GM12874 (cell line): Measurements from ENCODE around the gene TMEM121B.

Experiments used
- CTCF ChIP-seq: IDR thresholded peaks from 2 replicates; pipeline ENCODE4 v1.5.1; 2011; ENCODE audit warnings: low read depth, mild to moderate bottlenecking, control low read depth, low read length, moderate library complexity; ENCODE audit not compliant: insufficient read depth

The TMEM121B gene

GRCh38 chr22:17114898-17115235, 6.3 kb downstream of the TMEM121B start:
- no peak for TF ChIP-seq CTCF

- no peak for TF ChIP-seq CTCF
Measured at GRCh38 chr22:17114173-17114897, 6.8 kb downstream of the TMEM121B start.

- no peak for TF ChIP-seq CTCF
Measured at GRCh38 chr22:17113600-17113999, 7.6 kb downstream of the TMEM121B start.

GRCh38 chr22:17112491-17113042, 8.6 kb downstream of the TMEM121B start:
- no peak for TF ChIP-seq CTCF

- no peak for TF ChIP-seq CTCF
Measured at GRCh38 chr22:17110791-17111550, 10.2 kb downstream of the TMEM121B start.

- no peak for TF ChIP-seq CTCF
Measured at GRCh38 chr22:17109976-17110375, 11.2 kb downstream of the TMEM121B start.

- TF ChIP-seq CTCF, result no peak
Measured at GRCh38 chr22:17109113-17109865, 11.9 kb downstream of the TMEM121B start.
